Fibroblast of upper back skin (primary cell): ENCODE results near the gene TRAF7.

Source experiments
- DNase-seq: peaks from one replicate; pipeline ENCODE4 v3.0.0-alpha.2; 2013

TRAF7 gene

GRCh38 chr16:2167068-2167638 is 11.6 kb downstream of the TRAF7 start:
- DNase-seq, result no peak

DNA sequence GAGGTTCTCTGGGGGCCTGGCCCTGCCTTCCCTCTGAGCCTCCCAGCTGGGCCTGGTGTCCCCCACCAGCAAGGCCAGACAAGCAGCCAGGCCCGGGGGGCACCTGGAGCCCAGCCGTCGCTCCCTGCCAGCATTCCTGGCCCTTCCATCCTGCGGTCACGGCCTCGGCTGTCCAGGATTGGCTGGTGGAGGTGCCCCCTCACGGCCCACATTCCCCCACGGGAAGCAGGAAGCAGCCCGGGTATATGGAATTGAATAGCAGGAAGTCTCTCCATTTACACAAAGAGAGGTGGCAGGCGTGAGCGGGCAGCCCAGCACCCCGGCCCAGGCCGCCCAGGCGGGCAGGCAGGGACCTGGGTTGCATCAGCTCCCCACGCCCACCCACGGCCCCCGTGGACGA is 14.5 kb downstream of the TRAF7 start:
- no peak for DNase-seq

DNA sequence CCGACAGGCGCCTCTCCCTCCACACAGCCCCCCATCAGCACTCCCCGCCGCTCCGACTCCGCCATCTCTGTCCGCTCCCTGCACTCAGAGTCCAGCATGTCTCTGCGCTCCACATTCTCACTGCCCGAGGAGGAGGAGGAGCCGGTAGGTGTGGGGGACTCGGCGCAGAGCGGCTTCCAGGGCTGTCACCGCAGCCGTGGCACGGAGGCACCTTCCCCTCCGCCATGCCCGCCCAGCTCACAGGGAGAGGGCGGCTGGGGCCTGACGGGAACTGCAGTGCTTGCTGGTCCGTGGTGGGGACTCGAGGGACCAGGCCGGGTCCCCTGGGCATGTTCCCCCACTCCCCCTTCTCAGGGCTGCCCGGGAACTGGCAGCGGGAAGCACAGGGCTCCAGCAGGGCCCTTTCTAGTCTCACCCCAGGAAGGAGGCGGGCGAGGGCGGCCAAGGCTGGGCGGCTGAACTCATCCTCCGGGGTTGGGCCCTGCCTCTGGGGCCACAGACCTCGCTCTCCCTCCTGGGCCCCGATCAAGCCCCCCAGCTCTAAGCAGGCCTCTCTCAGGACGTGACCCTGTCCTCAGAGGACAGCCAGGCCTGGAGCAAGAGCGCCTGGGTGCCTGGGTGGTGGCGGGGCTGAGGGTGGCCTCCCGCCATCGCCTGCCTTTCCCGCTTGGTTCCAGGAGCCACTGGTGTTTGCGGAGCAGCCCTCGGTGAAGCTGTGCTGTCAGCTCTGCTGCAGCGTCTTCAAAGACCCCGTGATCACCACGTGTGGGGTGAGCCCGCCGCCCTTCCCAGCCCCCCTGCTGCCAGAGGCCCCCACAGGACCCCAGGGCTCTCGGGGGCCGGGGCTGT is 15.2 kb downstream of the TRAF7 start:
- DNase-seq, result no peak

DNA sequence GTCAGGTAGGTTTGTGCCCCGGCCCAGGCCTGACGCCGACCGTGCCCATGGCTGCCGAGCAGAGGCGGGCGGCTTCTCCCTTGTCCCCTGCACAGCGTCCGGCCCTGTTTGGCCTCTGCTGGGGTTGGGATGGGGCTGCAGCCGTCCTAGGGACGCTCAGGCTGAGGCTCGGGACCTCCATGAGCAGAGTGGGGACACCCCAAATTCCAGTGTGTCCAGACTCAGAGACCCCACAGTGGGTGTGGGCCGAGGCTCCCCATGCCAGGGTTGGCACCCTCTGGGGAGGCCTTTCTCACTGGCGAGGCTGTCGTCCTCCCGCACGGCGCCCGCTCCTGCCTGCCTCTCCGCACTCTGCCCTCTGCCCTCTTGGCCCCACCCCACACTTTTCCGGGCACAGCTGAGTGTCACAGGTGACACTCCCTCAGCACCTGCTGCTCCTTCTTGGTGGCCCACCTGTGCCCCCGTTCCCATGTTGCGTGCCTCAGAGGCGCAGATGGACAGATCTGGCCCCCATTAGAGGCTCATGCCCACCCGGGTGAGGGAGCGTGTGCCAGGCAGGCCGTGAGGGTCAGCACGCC is 16.1 kb downstream of the TRAF7 start:
- no peak for DNase-seq

DNA sequence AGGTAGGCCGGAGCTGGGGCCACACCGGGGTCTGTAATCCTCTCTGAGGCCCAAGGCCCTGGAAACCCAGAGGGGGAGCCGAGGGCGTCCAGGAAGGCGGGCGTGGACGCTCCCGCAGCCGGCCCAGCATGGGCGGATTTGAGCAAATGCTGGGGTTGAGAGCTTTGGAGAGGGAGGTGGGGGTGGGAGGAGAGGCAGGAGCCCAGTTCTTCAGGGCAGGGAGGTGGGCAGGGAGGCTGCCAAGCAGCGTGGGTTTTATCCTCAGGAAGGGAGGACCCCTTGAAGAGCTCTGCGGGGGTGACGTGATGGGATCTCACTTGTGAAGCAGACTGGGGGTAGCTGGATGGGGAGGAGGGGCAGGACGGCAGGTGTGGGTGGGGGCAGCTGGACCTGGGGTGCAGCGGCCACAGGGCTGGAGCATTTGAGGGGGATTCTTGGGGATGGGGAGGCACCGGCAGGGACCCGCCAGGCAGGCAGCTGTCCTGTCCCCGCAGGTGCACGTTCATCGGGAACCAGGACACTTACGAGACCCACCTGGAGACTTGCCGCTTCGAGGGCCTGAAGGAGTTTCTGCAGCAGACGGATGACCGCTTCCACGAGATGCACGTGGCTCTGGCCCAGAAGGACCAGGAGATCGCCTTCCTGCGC is 17.2 kb downstream of the TRAF7 start:
- no peak for DNase-seq

- no peak for DNase-seq
These were observed 17.8 kb downstream of the TRAF7 start for GRCh38 chr16:2173366-2173765.

DNA sequence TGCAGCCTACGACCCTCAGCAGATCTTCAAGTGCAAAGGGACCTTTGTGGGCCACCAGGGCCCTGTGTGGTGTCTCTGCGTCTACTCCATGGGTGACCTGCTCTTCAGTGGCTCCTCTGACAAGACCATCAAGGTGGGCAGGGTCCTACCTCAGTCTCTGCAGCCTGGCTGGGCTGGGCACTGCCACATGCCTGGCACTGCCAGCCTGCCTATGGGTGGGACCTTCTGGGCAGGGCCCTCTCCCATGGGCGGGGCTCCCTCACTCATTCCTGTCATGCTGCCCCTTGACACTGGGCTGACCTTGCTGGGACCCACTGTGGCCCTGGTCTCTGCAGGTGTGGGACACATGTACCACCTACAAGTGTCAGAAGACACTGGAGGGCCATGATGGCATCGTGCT is 18.3 kb downstream of the TRAF7 start:
- no peak for DNase-seq

- no peak for DNase-seq
These were observed 19.0 kb downstream of the TRAF7 start for GRCh38 chr16:2174396-2175131.

GRCh38 chr16:2175454-2175853 is 19.9 kb downstream of the TRAF7 start:
- DNase-seq, result no peak

DNA sequence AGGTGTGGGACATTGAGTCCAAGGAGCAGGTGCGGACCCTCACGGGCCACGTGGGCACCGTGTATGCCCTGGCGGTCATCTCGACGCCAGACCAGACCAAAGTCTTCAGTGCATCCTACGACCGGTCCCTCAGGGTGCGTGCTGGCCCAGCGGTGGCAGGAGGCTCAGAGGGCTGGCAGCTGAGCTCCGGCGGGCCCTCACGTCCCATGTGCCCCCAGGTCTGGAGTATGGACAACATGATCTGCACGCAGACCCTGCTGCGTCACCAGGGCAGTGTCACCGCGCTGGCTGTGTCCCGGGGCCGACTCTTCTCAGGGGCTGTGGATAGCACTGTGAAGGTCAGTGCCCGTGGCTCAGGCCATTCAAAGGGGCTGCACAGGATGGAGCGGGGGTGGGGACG is 20.5 kb downstream of the TRAF7 start:
- DNase-seq, result no peak

GRCh38 chr16:2177101-2177500 is 21.5 kb downstream of the TRAF7 start:
- no peak for DNase-seq

DNA sequence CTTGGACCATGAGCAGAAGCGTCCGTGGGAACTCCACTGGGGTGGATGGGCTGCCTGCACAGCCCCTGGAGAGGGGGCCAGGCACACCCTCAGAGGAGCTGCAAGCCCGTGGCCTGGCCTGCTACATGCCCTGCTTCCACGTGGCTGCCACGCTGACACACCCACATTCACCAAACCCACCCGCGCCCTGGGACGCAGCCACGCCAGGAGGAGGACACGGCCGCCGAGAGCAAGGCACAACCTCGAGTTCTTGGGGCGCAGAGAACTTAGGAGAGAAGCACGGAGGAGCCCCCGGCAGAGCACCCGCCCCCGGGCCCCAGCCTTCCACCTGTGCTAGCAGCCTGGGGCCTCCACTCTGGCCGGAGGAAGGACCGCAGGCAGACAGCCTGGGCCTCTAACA is 22.0 kb downstream of the TRAF7 start:
- DNase-seq, result no peak

GRCh38 chr16:2178321-2179106 is 22.9 kb downstream of the TRAF7 start:
- DNase-seq, result peak; percentile 42

DNA sequence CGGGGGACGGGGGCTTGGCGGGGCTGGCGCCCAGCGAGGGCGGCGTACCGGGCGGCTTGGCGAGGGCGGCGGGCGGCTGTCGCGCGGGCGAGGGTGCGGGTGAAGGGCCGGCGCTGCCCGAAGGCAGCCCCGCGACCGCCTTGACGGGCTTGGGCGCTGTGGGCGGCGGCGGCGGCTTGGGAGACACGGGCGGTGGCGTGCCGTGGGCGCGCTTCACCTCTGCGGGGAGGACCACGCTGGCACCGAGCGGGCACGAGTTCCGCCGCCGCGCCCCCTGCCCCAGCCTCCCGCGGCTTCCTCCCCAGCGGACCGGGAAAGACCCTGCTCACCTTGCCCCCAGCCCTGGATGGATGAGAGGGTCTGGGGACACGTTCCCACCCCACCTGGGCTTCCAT is 23.5 kb downstream of the TRAF7 start:
- no peak for DNase-seq

GRCh38 chr16:2179576-2179975 is 24.0 kb downstream of the TRAF7 start:
- DNase-seq, result no peak

DNA sequence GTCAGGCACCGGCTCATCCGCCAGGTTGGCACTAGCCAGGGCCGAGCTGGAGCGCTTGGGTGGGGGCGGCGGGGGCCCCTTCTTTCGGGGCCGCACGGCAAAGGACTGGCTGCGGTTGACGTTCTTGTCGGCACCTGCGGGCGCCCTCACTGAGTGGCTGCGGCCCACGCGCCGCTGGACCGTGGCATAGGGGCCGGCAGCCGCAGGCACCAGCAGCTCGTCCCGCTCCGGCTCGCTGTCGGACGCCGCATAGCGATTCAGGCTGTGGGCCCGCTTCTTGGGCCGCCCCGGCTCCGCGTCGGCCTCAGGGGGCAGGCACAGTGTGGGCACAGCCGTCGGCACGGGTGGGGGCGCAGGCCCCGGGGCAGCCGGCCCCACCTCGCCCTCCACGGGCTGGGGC is 24.9 kb downstream of the TRAF7 start:
- no peak for DNase-seq

DNA sequence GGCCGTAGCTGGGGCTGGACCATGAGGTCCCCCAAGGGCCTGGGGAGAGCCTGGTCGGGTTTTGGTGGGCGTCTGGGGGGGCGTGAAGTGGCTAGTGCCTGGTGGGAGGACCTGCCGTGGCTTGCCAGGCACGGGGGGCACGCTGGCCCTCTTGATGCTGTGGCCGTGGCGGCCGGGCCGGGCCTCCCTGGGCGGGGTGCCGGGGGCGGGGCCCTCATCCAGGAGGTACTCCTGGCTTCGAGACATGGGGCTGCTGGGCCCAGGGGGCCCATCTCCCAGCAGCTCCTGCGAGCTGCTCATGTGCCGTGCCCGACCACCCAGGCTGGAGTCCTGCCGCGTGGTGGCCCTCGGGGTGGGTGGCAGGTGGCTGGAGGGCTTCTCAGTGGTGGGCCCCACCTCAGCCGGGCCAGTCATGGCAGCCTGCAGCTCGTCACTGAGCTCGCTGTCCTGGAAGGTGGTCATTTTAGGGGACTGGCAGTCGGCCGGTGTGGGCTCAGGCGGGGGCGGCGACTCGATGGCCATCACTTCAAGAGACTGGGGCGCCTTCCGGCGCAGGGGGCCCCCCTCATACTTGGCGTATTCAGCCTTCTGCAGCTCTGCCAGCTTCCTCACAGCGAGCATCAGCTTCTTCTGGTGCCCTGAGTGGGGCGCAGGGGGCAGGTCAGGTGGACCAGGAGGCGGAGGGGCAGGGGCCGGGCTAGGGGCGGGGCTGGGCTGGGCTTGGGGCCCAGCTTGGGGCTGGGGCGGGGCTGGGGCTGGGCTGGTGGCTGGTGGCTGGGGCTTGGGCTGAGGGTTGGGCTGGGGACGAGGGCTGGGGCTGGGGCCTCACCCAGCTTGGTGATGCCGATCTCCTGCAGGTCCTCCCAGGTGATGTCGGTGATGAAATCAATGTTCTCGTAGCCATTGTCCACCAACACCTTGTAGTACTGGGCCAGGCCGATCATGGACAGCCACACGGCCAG is 25.7 kb downstream of the TRAF7 start:
- DNase-seq, result no peak

GRCh38 chr16:2181952-2182351 is 26.4 kb downstream of the TRAF7 start:
- no peak for DNase-seq

DNA sequence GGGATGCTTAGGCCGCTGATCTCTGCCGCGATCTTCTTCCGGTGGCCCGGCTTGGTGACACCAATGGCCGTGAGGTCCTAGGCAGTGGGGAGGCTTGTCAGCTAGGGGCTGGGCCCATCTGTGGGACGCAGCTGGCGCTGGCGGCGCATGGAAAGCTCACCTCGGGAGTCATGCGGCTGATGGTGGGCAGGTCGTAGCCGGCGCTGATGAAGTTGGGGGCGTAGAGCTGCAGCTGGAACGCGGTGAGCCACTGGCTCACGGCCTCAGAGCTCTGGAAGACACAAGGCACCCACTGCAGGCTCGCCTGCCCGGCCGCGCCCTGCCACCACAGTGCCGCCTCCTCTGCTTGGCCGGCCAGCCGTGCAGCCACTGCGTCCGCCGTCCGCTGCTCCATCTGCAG is 28.1 kb downstream of the TRAF7 start:
- DNase-seq, result no peak

DNA sequence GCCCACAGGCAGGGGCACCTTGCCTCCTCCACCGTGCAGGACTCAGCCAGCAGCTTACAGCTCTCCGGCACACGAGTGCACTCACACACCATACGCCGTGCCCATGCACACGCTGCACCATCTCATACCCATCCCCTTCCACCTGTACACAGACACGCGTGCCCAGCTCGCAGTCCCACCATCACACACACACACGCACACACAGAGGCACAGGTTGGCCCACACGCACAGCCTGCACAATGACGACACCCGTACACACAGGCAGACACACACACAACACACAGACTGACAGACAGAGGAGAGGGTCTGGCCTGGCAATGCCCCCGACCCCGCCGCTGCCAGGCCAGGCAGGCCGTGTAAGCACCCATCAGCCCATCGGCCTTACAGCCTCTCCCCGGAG is 28.8 kb downstream of the TRAF7 start:
- DNase-seq, result no peak

- no peak for DNase-seq
These were observed 29.4 kb downstream of the TRAF7 start for GRCh38 chr16:2184962-2185361.
